ENCODE measurements around the gene EFCAB6. TPM values are rescaled to one million over a fixed set of nuclear protein-coding genes. Genes with fewer than 3 reads are reported as not detected.

EFCAB6 gene
- total RNA-seq, 1 experiment from 2014 or later, result 0.94 TPM

- ATAC-seq (no peak), DNase-seq (ENCODE audit: low spot score) (no peak)
- Mint-ChIP-seq H3K36me3 (no peaks in the 10 kb centered on the region), H3K4me1 (no peaks in the 10 kb centered on the region), H3K9me3 (no peaks in the 10 kb centered on the region), H3K27ac (no peak overlapping the region), H3K4me3 (no peak overlapping the region), H3K27me3 (ENCODE audit: low read depth) (no peaks in the 10 kb centered on the region)
- no peak for TF ChIP-seq ATF2 (CRISPR knock-in tag; IDR thresholded peaks at IDR 0.05; ENCODE audit: borderline replicate concordance, low read depth)
- TF ChIP-seq TEAD1 (CRISPR knock-in tag; IDR thresholded peaks at IDR 0.05), result no peak
- TF ChIP-seq KAT7 (CRISPR knock-in tag; IDR thresholded peaks at IDR 0.05; ENCODE audit: borderline replicate concordance), result no peak
- TF ChIP-seq E2F1 (CRISPR knock-in tag; IDR thresholded peaks at IDR 0.05), result no peak
- TF ChIP-seq ESRRA (CRISPR knock-in tag; IDR thresholded peaks at IDR 0.05; ENCODE audit: borderline replicate concordance), result no peak
- TF ChIP-seq ZNF121 (CRISPR knock-in tag; IDR thresholded peaks at IDR 0.05), result no peak
- no peak for TF ChIP-seq TEAD4 (CRISPR knock-in tag; IDR thresholded peaks at IDR 0.05)
- no peak for TF ChIP-seq JAZF1 (CRISPR knock-in tag; IDR thresholded peaks at IDR 0.05)
- no peak for TF ChIP-seq CREB1 (CRISPR knock-in tag; IDR thresholded peaks at IDR 0.05)
- TF ChIP-seq ZNF396 (CRISPR knock-in tag; IDR thresholded peaks at IDR 0.05; ENCODE audit: borderline replicate concordance), result no peak
- TF ChIP-seq ELF4 (CRISPR knock-in tag; IDR thresholded peaks at IDR 0.05; ENCODE audit: low read depth), result no peak
- no peak for TF ChIP-seq SOX15 (CRISPR knock-in tag; IDR thresholded peaks at IDR 0.05)
- TF ChIP-seq USF1 (CRISPR knock-in tag; IDR thresholded peaks at IDR 0.05), result no peak
- CTCF ChIA-PET, result interaction anchor here (0.7 kb wide), 1 partner anchor 206 kb away, joined by 3 read pairs; no protein-coding TSS in a partner anchor
- POLR2A ChIA-PET, result no interaction called here
Observed at GRCh38 chr22:43507235-43507634, 304.9 kb downstream of the EFCAB6 start.

- ChIA-PET CTCF (interaction anchor here (1.4 kb wide), 1 partner anchor 9 kb away, joined by 8 read pairs; no protein-coding TSS in a partner anchor), POLR2A (no interaction called here)
- no peak for DNase-seq (ENCODE audit: low spot score)
- H3K9me3 Mint-ChIP-seq, result no peaks in the 10 kb centered on the region
- no peak for ATAC-seq
- H3K36me3 Mint-ChIP-seq, result no peaks in the 10 kb centered on the region
- H3K27ac Mint-ChIP-seq, result no peak overlapping the region
- no peak overlapping the region for H3K4me3 Mint-ChIP-seq
- no peaks in the 10 kb centered on the region for H3K4me1 Mint-ChIP-seq
- no peaks in the 10 kb centered on the region for H3K27me3 Mint-ChIP-seq (ENCODE audit: low read depth)
- TF ChIP-seq EMX1 (CRISPR knock-in tag; IDR thresholded peaks at IDR 0.05), result no peak
- no peak for TF ChIP-seq ZNF232 (CRISPR knock-in tag; IDR thresholded peaks at IDR 0.05)
- no peak for TF ChIP-seq ZNF281 (CRISPR knock-in tag; IDR thresholded peaks at IDR 0.05)
- no peak for TF ChIP-seq GRHL2 (CRISPR knock-in tag; IDR thresholded peaks at IDR 0.05; ENCODE audit: insufficient replicate concordance, severe bottlenecking)
- no peak for TF ChIP-seq ELF4 (CRISPR knock-in tag; IDR thresholded peaks at IDR 0.05; ENCODE audit: low read depth)
- TF ChIP-seq ARID4B (CRISPR knock-in tag; IDR thresholded peaks at IDR 0.05; ENCODE audit: borderline replicate concordance), result no peak
- TF ChIP-seq NFATC4 (CRISPR knock-in tag; IDR thresholded peaks at IDR 0.05), result no peak
- TF ChIP-seq E2F1 (CRISPR knock-in tag; IDR thresholded peaks at IDR 0.05), result no peak
- TF ChIP-seq STAT6 (CRISPR knock-in tag; conservative IDR thresholded peaks at IDR 0.05; ENCODE audit: low read depth), result no peak
Observed at GRCh38 chr22:43506487-43506886, 305.6 kb downstream of the EFCAB6 start.
